Ishikawa (cell line): ENCODE data around the gene KIF5C.

Source experiments
- CEBPB ChIP-seq: IDR thresholded peaks from 2 replicates; pipeline ENCODE4 v1.6.1; 2012
- CREB1 ChIP-seq: IDR thresholded peaks from 2 replicates; pipeline ENCODE4 v1.6.1; 2012; ENCODE audit warnings: low read depth
- EGR1 ChIP-seq: IDR thresholded peaks from 2 replicates; pipeline ENCODE4 v1.6.1; 2012
- EP300 ChIP-seq: IDR thresholded peaks from 2 replicates; pipeline ENCODE4 v1.6.1; 2012; ENCODE audit warnings: borderline replicate concordance
- FOXM1 ChIP-seq: IDR thresholded peaks from 2 replicates; pipeline ENCODE4 v1.6.1; 2012; ENCODE audit warnings: low read depth, borderline replicate concordance
- NFIC ChIP-seq: IDR thresholded peaks from 2 replicates; pipeline ENCODE4 v1.6.1; 2012
- RAD21 ChIP-seq: IDR thresholded peaks from 2 replicates; pipeline ENCODE4 v1.6.1; 2012; ENCODE audit warnings: low read depth
- TAF1 ChIP-seq: IDR thresholded peaks from 2 replicates; pipeline ENCODE4 v1.6.1; 2012; ENCODE audit warnings: low read depth, mild to moderate bottlenecking
- TCF12 ChIP-seq: IDR thresholded peaks from 2 replicates; pipeline ENCODE4 v1.6.1; 2012; ENCODE audit warnings: low read depth
- TEAD4 ChIP-seq: IDR thresholded peaks from 2 replicates; pipeline ENCODE4 v1.6.1; 2012
- YY1 ChIP-seq: IDR thresholded peaks from 2 replicates; pipeline ENCODE4 v1.6.1; 2012; ENCODE audit warnings: low read depth
- ZBTB7A ChIP-seq: IDR thresholded peaks from 2 replicates; pipeline ENCODE4 v1.6.1; 2012; ENCODE audit warnings: low read depth
- TF ChIP-seq, protein P1 (sequence below): IDR thresholded peaks from 2 replicates; pipeline ENCODE4 v1.6.1; 2012
- TF ChIP-seq, protein P2 (sequence below): IDR thresholded peaks from 2 replicates; pipeline ENCODE4 v1.6.1; 2012; ENCODE audit warnings: low read depth, mild to moderate bottlenecking
- TF ChIP-seq, protein P3 (sequence below): IDR thresholded peaks from 2 replicates; pipeline ENCODE4 v1.6.1; 2012

KIF5C gene

DNA sequence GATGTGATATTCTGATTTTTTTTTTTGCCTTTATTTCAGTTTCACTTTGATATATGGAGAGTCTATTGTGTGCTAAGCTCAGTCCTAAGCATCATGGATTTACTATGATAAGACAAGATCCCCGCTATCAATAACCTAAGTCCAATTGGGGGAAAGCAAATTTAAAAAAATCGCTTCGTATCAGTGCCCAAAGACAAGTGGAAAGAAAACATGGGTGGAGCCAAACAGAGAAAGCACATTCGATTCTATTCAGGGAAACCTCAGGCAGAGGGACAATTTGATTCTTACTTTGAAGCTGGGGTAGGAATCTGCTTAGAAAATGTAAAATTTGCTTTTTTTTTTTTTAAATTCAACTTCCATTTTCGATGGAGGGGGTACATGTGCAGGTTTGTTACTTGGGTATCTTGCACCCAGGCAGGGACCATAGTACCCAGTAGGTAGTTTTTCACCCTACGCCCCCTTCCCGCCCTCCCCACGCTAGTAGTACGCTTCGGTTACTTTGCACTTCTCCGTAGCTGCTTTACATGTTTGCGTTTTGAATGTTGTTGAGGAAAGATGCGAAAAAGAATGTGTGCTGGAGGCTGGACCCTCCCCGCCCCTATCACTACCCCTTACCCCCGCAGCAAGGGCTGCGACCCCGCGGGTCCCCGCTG lies 12.4 kb downstream of the KIF5C start:
- TF ChIP-seq CEBPB (no peak), RAD21 (no peak), TEAD4 (no peak), EGR1 (no peak), NFIC (no peak), CREB1 (no peak), FOXM1 (no peak), TAF1 (no peak), TCF12 (no peak), YY1 (no peak)
- TF ChIP-seq, protein P1, sequence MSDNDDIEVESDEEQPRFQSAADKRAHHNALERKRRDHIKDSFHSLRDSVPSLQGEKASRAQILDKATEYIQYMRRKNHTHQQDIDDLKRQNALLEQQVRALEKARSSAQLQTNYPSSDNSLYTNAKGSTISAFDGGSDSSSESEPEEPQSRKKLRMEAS, result no peak
- TF ChIP-seq, protein P2, sequence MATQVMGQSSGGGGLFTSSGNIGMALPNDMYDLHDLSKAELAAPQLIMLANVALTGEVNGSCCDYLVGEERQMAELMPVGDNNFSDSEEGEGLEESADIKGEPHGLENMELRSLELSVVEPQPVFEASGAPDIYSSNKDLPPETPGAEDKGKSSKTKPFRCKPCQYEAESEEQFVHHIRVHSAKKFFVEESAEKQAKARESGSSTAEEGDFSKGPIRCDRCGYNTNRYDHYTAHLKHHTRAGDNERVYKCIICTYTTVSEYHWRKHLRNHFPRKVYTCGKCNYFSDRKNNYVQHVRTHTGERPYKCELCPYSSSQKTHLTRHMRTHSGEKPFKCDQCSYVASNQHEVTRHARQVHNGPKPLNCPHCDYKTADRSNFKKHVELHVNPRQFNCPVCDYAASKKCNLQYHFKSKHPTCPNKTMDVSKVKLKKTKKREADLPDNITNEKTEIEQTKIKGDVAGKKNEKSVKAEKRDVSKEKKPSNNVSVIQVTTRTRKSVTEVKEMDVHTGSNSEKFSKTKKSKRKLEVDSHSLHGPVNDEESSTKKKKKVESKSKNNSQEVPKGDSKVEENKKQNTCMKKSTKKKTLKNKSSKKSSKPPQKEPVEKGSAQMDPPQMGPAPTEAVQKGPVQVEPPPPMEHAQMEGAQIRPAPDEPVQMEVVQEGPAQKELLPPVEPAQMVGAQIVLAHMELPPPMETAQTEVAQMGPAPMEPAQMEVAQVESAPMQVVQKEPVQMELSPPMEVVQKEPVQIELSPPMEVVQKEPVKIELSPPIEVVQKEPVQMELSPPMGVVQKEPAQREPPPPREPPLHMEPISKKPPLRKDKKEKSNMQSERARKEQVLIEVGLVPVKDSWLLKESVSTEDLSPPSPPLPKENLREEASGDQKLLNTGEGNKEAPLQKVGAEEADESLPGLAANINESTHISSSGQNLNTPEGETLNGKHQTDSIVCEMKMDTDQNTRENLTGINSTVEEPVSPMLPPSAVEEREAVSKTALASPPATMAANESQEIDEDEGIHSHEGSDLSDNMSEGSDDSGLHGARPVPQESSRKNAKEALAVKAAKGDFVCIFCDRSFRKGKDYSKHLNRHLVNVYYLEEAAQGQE, result no peak

DNA sequence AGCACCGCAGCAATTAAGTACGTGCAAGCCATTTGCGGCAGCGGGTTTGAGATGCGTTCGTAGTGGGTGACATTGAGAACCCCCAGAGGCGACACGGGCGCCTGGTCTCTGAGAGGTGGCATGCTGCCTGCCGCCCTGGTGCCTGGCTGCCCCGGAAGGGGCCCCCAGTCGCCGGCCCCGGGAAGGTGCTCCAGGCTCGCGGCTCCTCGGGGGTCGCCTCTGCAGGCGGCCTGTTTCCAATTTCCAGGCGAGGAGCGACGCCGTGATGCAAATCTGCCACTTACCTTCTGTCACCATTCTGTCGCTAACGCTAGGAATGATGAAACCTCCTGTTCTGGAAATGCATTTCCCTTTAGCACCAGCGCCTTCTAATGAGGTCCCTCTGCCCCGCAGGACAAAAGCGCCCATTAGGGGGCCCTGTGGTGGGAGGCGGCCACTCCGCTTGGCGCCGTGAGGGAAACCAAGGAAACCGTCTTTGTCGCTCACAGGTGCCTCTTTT lies 13.0 kb downstream of the KIF5C start:
- no peak for TF ChIP-seq CREB1
- no peak for TF ChIP-seq EP300
- TF ChIP-seq CEBPB, result no peak
- no peak for TF ChIP-seq TEAD4
- no peak for TF ChIP-seq YY1
- no peak for TF ChIP-seq TAF1
- TF ChIP-seq, protein P1, result no peak
- TF ChIP-seq, protein P3, sequence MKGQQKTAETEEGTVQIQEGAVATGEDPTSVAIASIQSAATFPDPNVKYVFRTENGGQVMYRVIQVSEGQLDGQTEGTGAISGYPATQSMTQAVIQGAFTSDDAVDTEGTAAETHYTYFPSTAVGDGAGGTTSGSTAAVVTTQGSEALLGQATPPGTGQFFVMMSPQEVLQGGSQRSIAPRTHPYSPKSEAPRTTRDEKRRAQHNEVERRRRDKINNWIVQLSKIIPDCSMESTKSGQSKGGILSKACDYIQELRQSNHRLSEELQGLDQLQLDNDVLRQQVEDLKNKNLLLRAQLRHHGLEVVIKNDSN, result no peak
- no peak for TF ChIP-seq EGR1
- TF ChIP-seq ZBTB7A, result no peak
- no peak for TF ChIP-seq TCF12
- TF ChIP-seq, protein P2, result no peak
- TF ChIP-seq NFIC, result no peak
- no peak for TF ChIP-seq RAD21
- TF ChIP-seq FOXM1, result no peak

DNA sequence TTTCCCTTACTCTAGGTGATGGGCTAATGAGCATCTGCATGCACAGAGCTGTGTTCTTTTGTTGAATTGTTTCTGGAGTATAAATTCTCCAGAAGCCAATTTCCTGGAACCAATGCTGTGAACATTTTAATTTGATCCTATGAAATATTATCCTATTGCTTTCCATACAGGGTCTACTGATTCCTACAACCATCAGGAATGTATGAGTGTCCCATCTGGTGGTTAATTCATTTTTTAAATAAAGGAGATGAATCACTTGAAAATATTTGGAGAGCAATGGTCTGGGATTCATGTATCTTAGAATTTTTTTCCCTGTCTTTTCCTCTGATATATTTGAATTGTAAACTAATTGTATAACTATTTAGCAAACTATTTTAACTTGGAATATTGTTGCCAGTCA lies 14.0 kb downstream of the KIF5C start:
- TF ChIP-seq EP300 (no peak), ZBTB7A (no peak), CREB1 (no peak), RAD21 (no peak), CEBPB (no peak), TAF1 (no peak), FOXM1 (no peak)
- TF ChIP-seq, protein P1, result no peak
- TF ChIP-seq, protein P3, result no peak

DNA sequence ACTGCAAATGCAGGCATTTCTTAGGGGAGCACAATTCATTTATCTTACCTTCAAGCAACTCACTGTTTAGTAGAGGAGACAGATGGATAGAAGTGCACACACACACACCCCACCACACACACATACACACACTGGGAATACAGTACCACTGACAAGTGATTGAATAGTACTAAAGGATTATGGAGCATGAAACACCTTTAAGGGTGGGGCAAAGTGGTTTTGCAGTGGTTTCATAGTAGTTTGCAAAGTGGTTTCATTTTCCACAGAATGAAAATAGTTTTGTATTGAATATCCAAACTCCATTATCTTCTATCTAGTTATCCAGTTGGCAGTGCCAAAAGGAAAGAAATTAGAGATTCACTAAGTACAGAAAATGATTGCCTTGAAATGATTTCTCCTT lies 18.9 kb downstream of the KIF5C start:
- TF ChIP-seq, protein P3, result no peak

DNA sequence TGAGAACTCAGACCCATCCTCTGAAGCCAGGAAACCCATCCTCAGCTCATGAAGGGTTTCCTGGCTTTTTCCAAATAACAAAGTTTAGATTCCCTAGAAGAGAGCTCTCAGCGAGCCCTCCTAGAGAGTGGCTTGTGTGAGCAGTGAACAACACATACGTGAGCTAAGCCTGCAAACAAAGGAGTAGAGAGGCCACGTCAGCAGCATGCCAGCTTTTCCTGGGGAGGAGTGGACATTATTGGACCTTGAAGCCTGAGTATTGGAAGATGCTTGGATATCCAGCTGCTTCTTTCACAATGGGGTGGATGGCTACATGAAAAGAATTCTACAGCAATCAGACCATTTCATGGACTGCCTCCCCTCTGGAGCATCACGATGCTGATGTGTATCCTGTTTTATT lies 21.1 kb downstream of the KIF5C start:
- TF ChIP-seq CREB1, result no peak
- TF ChIP-seq RAD21, result no peak
- no peak for TF ChIP-seq YY1
- TF ChIP-seq, protein P1, result no peak
- no peak for TF ChIP-seq EP300
- TF ChIP-seq, protein P2, result no peak
- no peak for TF ChIP-seq TEAD4
- no peak for TF ChIP-seq EGR1
- TF ChIP-seq FOXM1, result no peak
- no peak for TF ChIP-seq TAF1
- TF ChIP-seq CEBPB, result no peak
- TF ChIP-seq TCF12, result no peak
- no peak for TF ChIP-seq NFIC
- TF ChIP-seq, protein P3, result no peak
